Liver (tissue), 9 donors: ENCODE data around the gene DNM3. TPM values are rescaled to one million over a fixed set of nuclear protein-coding genes. Genes with fewer than 3 reads are reported as not detected.

Source experiments
- DNase-seq: peaks from one replicate; pipeline ENCODE4 v3.0.0-alpha.2; 2017; ENCODE audit warnings: low spot score
- H3K27ac ChIP-seq, 2 donors: one replicate each; pipeline ENCODE4 v1.7.0; 2013; ENCODE audit warnings: inconsistent platforms in 2 of 2, low read length in 2 of 2, control low read depth in 1 of 2, low read depth in 1 of 2, mild to moderate bottlenecking in 1 of 2
- H3K27me3 ChIP-seq, 4 donors: one replicate each; pipeline versions ENCODE4 v1.6.1 to v1.7.0; 2013; ENCODE audit warnings: low read length in 3 of 4, inconsistent platforms in 1 of 4, mild to moderate bottlenecking in 1 of 4, moderate library complexity in 1 of 4; ENCODE audit not compliant: control insufficient read depth in 4 of 4, insufficient read depth in 4 of 4
- H3K36me3 ChIP-seq, 4 donors: one replicate each; pipeline versions ENCODE4 v1.6.1 to v1.7.0; 2013; ENCODE audit warnings: low read length in 3 of 4, mild to moderate bottlenecking in 3 of 4, low read depth in 1 of 4, moderate library complexity in 1 of 4; ENCODE audit not compliant: control insufficient read depth in 4 of 4, insufficient read depth in 3 of 4
- H3K4me1 ChIP-seq, 4 donors: one replicate each; pipeline versions ENCODE4 v1.6.1 to v1.7.0; 2013; ENCODE audit warnings: low read length in 3 of 4, mild to moderate bottlenecking in 3 of 4, moderate library complexity in 1 of 4; ENCODE audit not compliant: control insufficient read depth in 4 of 4, insufficient read depth in 4 of 4
- H3K4me3 ChIP-seq, 3 donors: one replicate each; pipeline versions ENCODE4 v1.6.1 to v1.7.0; 2013; ENCODE audit warnings: low read length in 3 of 3, control low read depth in 1 of 3, low read depth in 1 of 3, mild to moderate bottlenecking in 1 of 3
- H3K9ac ChIP-seq, 2 donors: one replicate each; pipeline ENCODE4 v1.7.0; 2013; ENCODE audit warnings: low read length in 2 of 2, mild to moderate bottlenecking in 2 of 2, moderate library complexity in 2 of 2, control low read depth in 1 of 2, low read depth in 1 of 2
- H3K9me3 ChIP-seq, 4 donors: one replicate each; pipeline versions ENCODE4 v1.6.1 to v1.7.0; 2013; ENCODE audit warnings: low read length in 3 of 4; ENCODE audit not compliant: control insufficient read depth in 4 of 4
- CTCF ChIP-seq: fragments of 150-350 bp; IDR thresholded peaks from 2 replicates; pipeline ENCODE4 v1.5.1; 2017; ENCODE audit warnings: improper control_type of control experiment, low read depth, low read length; ENCODE audit not compliant: missing input control
- EGR1 ChIP-seq, 2 donors: IDR thresholded peaks; 2 replicates each; pipeline ENCODE4 v1.6.1; 2016 to 2018; ENCODE audit warnings: antibody characterized with exemption in 2 of 2, low read depth in 2 of 2
- FOXA1 ChIP-seq: IDR thresholded peaks from 2 replicates; pipeline ENCODE4 v1.6.1; 2016; ENCODE audit warnings: antibody characterized with exemption
- FOXA2 ChIP-seq: IDR thresholded peaks from 2 replicates; pipeline ENCODE4 v1.6.1; 2016; ENCODE audit warnings: antibody characterized with exemption
- HNF4A ChIP-seq, 2 donors: conservative IDR thresholded peaks; 2 replicates each; pipeline ENCODE4 v1.6.1; 2016; ENCODE audit warnings: antibody characterized with exemption in 2 of 2, mild to moderate bottlenecking in 2 of 2
- HNF4G ChIP-seq: IDR thresholded peaks from 2 replicates; pipeline ENCODE4 v1.6.1; 2016; ENCODE audit warnings: antibody characterized with exemption
- MAX ChIP-seq: IDR thresholded peaks from 2 replicates; pipeline ENCODE4 v1.6.1; 2016; ENCODE audit warnings: antibody characterized with exemption
- NR2F2 ChIP-seq: IDR thresholded peaks from 2 replicates; pipeline ENCODE4 v1.6.1; 2016; ENCODE audit warnings: antibody characterized with exemption
- REST ChIP-seq: IDR thresholded peaks from 2 replicates; pipeline ENCODE4 v1.6.1; 2016; ENCODE audit warnings: antibody characterized with exemption, mild to moderate bottlenecking
- RXRA ChIP-seq, 2 donors: IDR thresholded peaks; 2 replicates each; pipeline ENCODE4 v1.6.1; 2017 to 2018; ENCODE audit warnings: antibody characterized with exemption in 2 of 2, mild to moderate bottlenecking in 1 of 2
- SP1 ChIP-seq: IDR thresholded peaks from 2 replicates; pipeline ENCODE4 v1.6.1; 2018; ENCODE audit warnings: antibody characterized with exemption, mild to moderate bottlenecking
- TAF1 ChIP-seq: conservative IDR thresholded peaks from 2 replicates; pipeline ENCODE4 v1.6.1; 2016; ENCODE audit warnings: antibody characterized with exemption, mild to moderate bottlenecking
- YY1 ChIP-seq: IDR thresholded peaks from 2 replicates; pipeline ENCODE4 v1.6.1; 2016; ENCODE audit warnings: antibody characterized with exemption, mild to moderate bottlenecking
- ZBTB33 ChIP-seq: IDR thresholded peaks from 2 replicates; pipeline ENCODE4 v1.6.1; 2016; ENCODE audit warnings: antibody characterized with exemption
- WGBS: extraction: QIAGEN DNeasy Blood & Tissue Kit; methylation state at CpG from one replicate; pipeline ENCODE4 v1.1.7; 2013; 5-methylcytosine and 5-hydroxymethylcytosine counted together
- polyA plus RNA-seq, 2 donors: library from polyadenylated mRNA; stranded (reverse) in 1 of 2; unstranded in 1 of 2; fragments of 200-250 nt in 1 of 2; fragments of >200 nt in 1 of 2; fragmentation: Nextera tagmentation in 1 of 2; extraction: Ambion mirVana in 1 of 2; gene quantifications; one replicate each; pipeline versions ENCODE4 v1.2.1 to v1.2.3, GENCODE V29; 2013 to 2015
- total RNA-seq, 2 donors: library from RNA; depleted of rRNA; stranded (reverse); fragments of >200 nt; gene quantifications; one replicate each; pipeline ENCODE4 v1.2.3, GENCODE V29; 2014
- donor health status: healthy.
- donor health status: healthy.
- donor health status: healthy.
- donor health status: healthy.
- donor health status: healthy.

The DNM3 gene
- total and polyA plus RNA-seq, 4 donors: 0.08 to 3.2 (median 1.0) TPM

- H3K36me3 ChIP-seq: no peaks in the 10 kb centered on the region
- no peaks in the 10 kb centered on the region for H3K27me3 ChIP-seq
- H3K27ac ChIP-seq: no peak overlapping the region
- DNase-seq: no peak
- 86% methylated on average over 2 of the region's 2 CpGs for WGBS
- H3K4me3 ChIP-seq: no peak overlapping the region
- no peaks in the 10 kb centered on the region for H3K9me3 ChIP-seq
- H3K9ac ChIP-seq: no peak overlapping the region
- TF ChIP-seq CTCF: no peak
- no peak for TF ChIP-seq SP1
- no peak for TF ChIP-seq ZBTB33
- TF ChIP-seq YY1: no peak
- TF ChIP-seq REST: no peak
- no peak for TF ChIP-seq EGR1 (IDR thresholded peaks at IDR 0.05; ENCODE audit: low read depth in 2 of 2)
- TF ChIP-seq HNF4A (conservative IDR thresholded peaks at IDR 0.05): no peak
- TF ChIP-seq RXRA (IDR thresholded peaks at IDR 0.05): no peak
- no peak for TF ChIP-seq FOXA2
- H3K4me1 ChIP-seq: no peaks in the 10 kb centered on the region
Observed at GRCh38 chr1:172381946-172382345, 540.6 kb downstream of the DNM3 start.

GRCh38 chr1:172382406-172382805 lies 541.1 kb downstream of the DNM3 start:
- no peaks in the 10 kb centered on the region for H3K9me3 ChIP-seq
- no peak overlapping the region for H3K9ac ChIP-seq
- no peaks in the 10 kb centered on the region for H3K36me3 ChIP-seq
- H3K4me3 ChIP-seq: no peak overlapping the region
- H3K27ac ChIP-seq: no peak overlapping the region
- no peaks in the 10 kb centered on the region for H3K4me1 ChIP-seq
- no peak for DNase-seq
- WGBS: 88% methylated on average over 1 of the region's 1 CpG
- TF ChIP-seq SP1: no peak
- no peak for TF ChIP-seq YY1
- no peak for TF ChIP-seq TAF1
- no peak for TF ChIP-seq NR2F2
- no peak for TF ChIP-seq ZBTB33
- no peak for TF ChIP-seq FOXA1
- no peak for TF ChIP-seq EGR1 (IDR thresholded peaks at IDR 0.05; ENCODE audit: low read depth in 2 of 2)
- TF ChIP-seq RXRA (IDR thresholded peaks at IDR 0.05): no peak
- TF ChIP-seq REST: no peak
- TF ChIP-seq MAX: no peak
- TF ChIP-seq FOXA2: no peak
- no peak for TF ChIP-seq HNF4G
- no peaks in the 10 kb centered on the region for H3K27me3 ChIP-seq
